Lung (tissue), 12 donors: ENCODE results near the gene HCFC1. TPM values are rescaled to one million over a fixed set of nuclear protein-coding genes. Genes with fewer than 3 reads are reported as not detected.

Experiments
- ATAC-seq: fragments of 200-7000 bp; cut with Tn5 transposase; one replicate; pipeline ENCODE4 v1.9.1; 2020; ENCODE audit warnings: moderate number of reproducible peaks; ENCODE audit not compliant: insufficient read depth, low FRiP score
- DNase-seq, 3 donors: peaks; one replicate each; pipeline ENCODE4 v3.0.0-alpha.2; 2013 to 2017
- H3K27ac ChIP-seq, 2 donors: one replicate each; pipeline ENCODE4 v1.5.1; 2013; ENCODE audit warnings: mild to moderate bottlenecking in 2 of 2, moderate library complexity in 2 of 2, control low read depth in 1 of 2, inconsistent platforms in 1 of 2, low read depth in 1 of 2, low read length in 1 of 2
- H3K27me3 ChIP-seq, 3 donors: one replicate each; pipeline ENCODE4 v1.5.1; 2013; ENCODE audit warnings: low read length in 2 of 3; ENCODE audit not compliant: control insufficient read depth in 3 of 3, insufficient read depth in 3 of 3
- H3K36me3 ChIP-seq, 4 donors: one replicate each; pipeline ENCODE4 v1.5.1; 2013; ENCODE audit warnings: low read length in 4 of 4, mild to moderate bottlenecking in 1 of 4, moderate library complexity in 1 of 4; ENCODE audit not compliant: control insufficient read depth in 4 of 4, insufficient read depth in 4 of 4
- H3K4me1 ChIP-seq, 5 donors: one replicate each; pipeline ENCODE4 v1.5.1; 2013; ENCODE audit warnings: low read length in 5 of 5, mild to moderate bottlenecking in 2 of 5, moderate library complexity in 1 of 5; ENCODE audit not compliant: control insufficient read depth in 5 of 5, insufficient read depth in 5 of 5
- H3K4me3 ChIP-seq: one replicate; pipeline ENCODE4 v1.5.1; 2013; ENCODE audit warnings: mild to moderate bottlenecking, control low read depth, moderate library complexity
- H3K9ac ChIP-seq, 2 donors: one replicate each; pipeline ENCODE4 v1.5.1; 2013; ENCODE audit warnings: low read length in 2 of 2, control low read depth in 1 of 2; ENCODE audit not compliant: insufficient read depth in 1 of 2
- H3K9me3 ChIP-seq, 4 donors: one replicate each; pipeline ENCODE4 v1.5.1; 2013; ENCODE audit warnings: low read length in 3 of 4, mild to moderate bottlenecking in 1 of 4, moderate library complexity in 1 of 4; ENCODE audit not compliant: control insufficient read depth in 4 of 4, insufficient read depth in 3 of 4
- CTCF ChIP-seq: IDR thresholded peaks from 2 replicates; pipeline ENCODE4 v1.5.1; 2012; ENCODE audit warnings: mild to moderate bottlenecking; ENCODE audit errors: control extremely low read depth, extremely low read depth
- WGBS, 2 donors: extraction: QIAGEN DNeasy Blood & Tissue Kit; methylation state at CpG; one replicate each; pipeline ENCODE4 v1.1.7; 2013; 5-methylcytosine and 5-hydroxymethylcytosine counted together
- polyA plus RNA-seq, 2 donors: library from polyadenylated mRNA; stranded (reverse); fragments of 200-250 nt; gene quantifications; one replicate each; pipeline ENCODE4 v1.2.1, GENCODE V29; 2013
- total RNA-seq, 2 donors: library from RNA; depleted of rRNA in 1 of 2; stranded (reverse); fragments of >200 nt in 1 of 2; gene quantifications; one replicate each; pipeline ENCODE4 v1.2.1, GENCODE V29; 2014 to 2021
- donor health status: control.
- donor health status: control.
- donor health status: Bipolar disorder and iron deficiency.
- donor health status: healthy.
- donor health status: DM: yes; HTN: yes; CAD: no.

HCFC1 gene
- total and polyA plus RNA-seq, 4 donors: 10.7 to 59.4 (median 24.1) TPM

- Histone ChIP-seq H3K4me3 (no peak overlapping the region), H3K27ac (no peak overlapping the region), H3K4me1 (peaks cover 3 to 24% (median 8%) of the 10 kb centered on the region in 5 donors), H3K27me3 (no peaks in the 10 kb centered on the region), H3K36me3 (peaks cover 0 to 26% (median 2%) of the 10 kb centered on the region in 4 donors), H3K9me3 (peaks cover 0 to 6% (median 0%) of the 10 kb centered on the region in 4 donors), H3K9ac (no peak overlapping the region)
- ATAC-seq (no peak), DNase-seq (no peak)
- 87 to 88% methylated on average over 20 to 26 of the region's 26 CpGs for WGBS, 2 donors
- TF ChIP-seq CTCF: no peak
Measured at GRCh38 chrX:154017766-154018517, 46.3 kb upstream of the HCFC1 start.

- Histone ChIP-seq H3K27ac (no peak overlapping the region), H3K9me3 (peaks cover 0 to 6% (median 0%) of the 10 kb centered on the region in 4 donors), H3K27me3 (no peaks in the 10 kb centered on the region), H3K9ac (no peak overlapping the region), H3K4me1 (peaks cover 3 to 20% (median 8%) of the 10 kb centered on the region in 5 donors), H3K4me3 (no peak overlapping the region), H3K36me3 (peaks cover 0 to 28% (median 2%) of the 10 kb centered on the region in 4 donors)
- DNase-seq (no peak), ATAC-seq (no peak)
- no peak for TF ChIP-seq CTCF
- WGBS, 2 donors: 90 to 97% methylated on average over 18 to 24 of the region's 24 CpGs
Measured at GRCh38 chrX:154016366-154017076, 44.9 kb upstream of the HCFC1 start.

- Histone ChIP-seq H3K4me3 (no peak overlapping the region), H3K36me3 (peaks cover 0 to 28% (median 2%) of the 10 kb centered on the region in 4 donors), H3K9me3 (peaks cover 0 to 3% (median 0%) of the 10 kb centered on the region in 4 donors), H3K27ac (no peak overlapping the region), H3K9ac (no peak overlapping the region), H3K4me1 (peaks cover 2 to 14% (median 4%) of the 10 kb centered on the region in 5 donors), H3K27me3 (no peaks in the 10 kb centered on the region)
- no peak for TF ChIP-seq CTCF
- ATAC-seq (no peak), DNase-seq (no peak)
- WGBS, 2 donors: 81 to 87% methylated on average over 8 to 16 of the region's 16 CpGs
Measured at GRCh38 chrX:154015581-154016264, 44.1 kb upstream of the HCFC1 start.
